CD4-positive, alpha-beta memory T cell (primary cell): ENCODE measurements around the gene GP1BB. TPM values are rescaled to one million over a fixed set of nuclear protein-coding genes. Genes with fewer than 3 reads are reported as not detected.

Source experiments
- CTCF ChIA-PET: fragments of 350-600 bp; sonication (Branson Sonifier 250); formaldehyde crosslinking; loops from one replicate; lab custom pipeline; 2021; ENCODE audit warnings: inconsistent platforms; ENCODE audit not compliant: partially characterized antibody; lab: Charles Lee
- POLR2A ChIA-PET: fragments of 350-600 bp; sonication (Branson Sonifier 250); formaldehyde crosslinking; loops from one replicate; lab custom pipeline; 2021; ENCODE audit not compliant: partially characterized antibody; lab: Charles Lee
- DNase-seq, 5 donors: peaks; one replicate each; pipeline versions ENCODE4 v3.0.0 to v3.0.0-alpha.2; 2020 to 2022; ENCODE audit warnings: mixed read lengths in 1 of 5
- H3K27ac ChIP-seq: one replicate; pipeline ENCODE4 v1.7.0; 2013; ENCODE audit warnings: low read depth, low read length
- H3K27me3 ChIP-seq: 2 replicates; pipeline ENCODE4 v1.7.0; 2013; ENCODE audit warnings: mild to moderate bottlenecking, low read length, moderate library complexity; ENCODE audit not compliant: insufficient read depth
- H3K36me3 ChIP-seq: 2 replicates; pipeline ENCODE4 v1.7.0; 2013; ENCODE audit warnings: mild to moderate bottlenecking, low read length, moderate library complexity; ENCODE audit not compliant: insufficient read depth
- H3K4me1 ChIP-seq: 2 replicates; pipeline ENCODE4 v1.7.0; 2013; ENCODE audit warnings: mild to moderate bottlenecking, low read length, moderate library complexity; ENCODE audit not compliant: insufficient read depth
- H3K4me3 ChIP-seq, 2 donors: one replicate each; pipeline ENCODE4 v1.7.0; 2013; ENCODE audit warnings: low read length in 2 of 2, mild to moderate bottlenecking in 1 of 2
- H3K9me3 ChIP-seq, 2 donors: one replicate each; pipeline ENCODE4 v1.7.0; 2013; ENCODE audit warnings: low read length in 2 of 2, control low read depth in 1 of 2; ENCODE audit not compliant: control insufficient read depth in 1 of 2
- H3K27ac Mint-ChIP-seq, 7 donors: one replicate each; pipeline ENCODE4 v1.8.0; 2020 to 2021; ENCODE audit warnings: mixed read lengths in 7 of 7, mild to moderate bottlenecking in 6 of 7, inconsistent platforms in 3 of 7, moderate library complexity in 3 of 7
- H3K27me3 Mint-ChIP-seq, 2 donors: one replicate each; pipeline ENCODE4 v1.8.0; 2020 to 2021; ENCODE audit warnings: mixed read lengths in 2 of 2
- H3K36me3 Mint-ChIP-seq, 2 donors: one replicate each; pipeline ENCODE4 v1.8.0; 2020 to 2021; ENCODE audit warnings: mixed read lengths in 2 of 2, inconsistent platforms in 1 of 2, mild to moderate bottlenecking in 1 of 2
- H3K4me1 Mint-ChIP-seq, 4 donors: one replicate each; pipeline ENCODE4 v1.8.0; 2020 to 2021; ENCODE audit warnings: mixed read lengths in 4 of 4, mild to moderate bottlenecking in 1 of 4
- H3K4me3 Mint-ChIP-seq, 8 donors: one replicate each; pipeline ENCODE4 v1.8.0; 2020 to 2021; ENCODE audit warnings: mixed read lengths in 8 of 8, mild to moderate bottlenecking in 7 of 8, moderate library complexity in 6 of 8, inconsistent platforms in 3 of 8
- H3K9me3 Mint-ChIP-seq, 8 donors: one replicate each; pipeline ENCODE4 v1.8.0; 2020 to 2021; ENCODE audit warnings: mixed read lengths in 8 of 8, mild to moderate bottlenecking in 5 of 8, inconsistent platforms in 3 of 8, moderate library complexity in 1 of 8
- intact Hi-C: fragments of 100-400 bp; cut with micrococcal nuclease; formaldehyde crosslinking; loops from one replicate; pipeline ENCODE4 v1.15.1; 2023
- polyA plus RNA-seq, 2 donors: library from polyadenylated mRNA; unstranded; fragments of 300-500 nt; fragmentation: Illumina TruSeq; gene quantifications; one replicate each; pipeline ENCODE4 v1.2.3, GENCODE V29; 2021
- total RNA-seq, 2 experiments: library from RNA; stranded (reverse); gene quantifications; one replicate each; pipeline ENCODE4 v1.2.3, GENCODE V29; 2021

The GP1BB gene
- total and polyA plus RNA-seq, 4 experiments from 2014 or later, result not detected

GRCh38 chr22:19679522-19680101 is 43.7 kb upstream of the GP1BB start:
- Mint-ChIP-seq H3K9me3 (peaks cover 0 to 3% (median 0%) of the 10 kb centered on the region in 8 donors), H3K4me1 (no peaks in the 10 kb centered on the region), H3K36me3 (no peaks in the 10 kb centered on the region), H3K27me3 (peaks cover 17 to 28% of the 10 kb centered on the region in 2 donors), H3K27ac (no peak overlapping the region), H3K4me3 (no peak overlapping the region)
- POLR2A ChIA-PET, result no interaction called here
- DNase-seq, result peak in 4 of 5 donors; percentile 10 to 33 (median 26)
- Histone ChIP-seq H3K36me3 (no peaks in the 10 kb centered on the region), H3K27me3 (peaks cover 8% of the 10 kb centered on the region), H3K27ac (no peak overlapping the region), H3K9me3 (no peaks in the 10 kb centered on the region), H3K4me3 (no peak overlapping the region), H3K4me1 (no peaks in the 10 kb centered on the region)
- CTCF ChIA-PET, result interaction anchor here (0.7 to 2.4 kb wide), 9 partner anchors 10 to 51 kb away, joined by 3 to 8 read pairs (median 3); no protein-coding TSS in a partner anchor
- intact Hi-C loops, result no loop called here

- H3K27me3 Mint-ChIP-seq, result peaks cover 15 to 25% of the 10 kb centered on the region in 2 donors
- Histone ChIP-seq H3K4me3 (no peak overlapping the region), H3K36me3 (no peaks in the 10 kb centered on the region), H3K9me3 (no peaks in the 10 kb centered on the region), H3K27me3 (peaks cover 3% of the 10 kb centered on the region), H3K4me1 (no peaks in the 10 kb centered on the region), H3K27ac (no peak overlapping the region)
- H3K36me3 Mint-ChIP-seq, result no peaks in the 10 kb centered on the region
- ChIA-PET POLR2A (no interaction called here), CTCF (interaction anchor here (0.5 to 2.4 kb wide), 7 partner anchors 9 to 336 kb away, joined by 3 to 8 read pairs (median 3); no protein-coding TSS in a partner anchor)
- peaks cover 0 to 3% (median 0%) of the 10 kb centered on the region in 8 donors for H3K9me3 Mint-ChIP-seq
- H3K27ac Mint-ChIP-seq, result no peak overlapping the region
- no peaks in the 10 kb centered on the region for H3K4me1 Mint-ChIP-seq
- no peak overlapping the region for H3K4me3 Mint-ChIP-seq
- intact Hi-C loops, result no loop called here
- no peak for DNase-seq
These were observed 43.0 kb upstream of the GP1BB start for GRCh38 chr22:19680287-19680881.

- Histone ChIP-seq H3K4me3 (no peak overlapping the region), H3K27me3 (peaks cover 3% of the 10 kb centered on the region), H3K36me3 (no peaks in the 10 kb centered on the region), H3K9me3 (no peaks in the 10 kb centered on the region), H3K4me1 (no peaks in the 10 kb centered on the region), H3K27ac (no peak overlapping the region)
- H3K27ac Mint-ChIP-seq, result no peak overlapping the region
- CTCF ChIA-PET, result interaction anchor here (0.5 to 1.7 kb wide), 2 partner anchors 38 to 337 kb away, joined by 3 read pairs; no protein-coding TSS in a partner anchor
- H3K9me3 Mint-ChIP-seq, result peaks cover 0 to 3% (median 0%) of the 10 kb centered on the region in 8 donors
- no peak overlapping the region for H3K4me3 Mint-ChIP-seq
- no peaks in the 10 kb centered on the region for H3K4me1 Mint-ChIP-seq
- DNase-seq, result no peak
- POLR2A ChIA-PET, result no interaction called here
- intact Hi-C loops, result no loop called here
- peaks cover 15 to 22% of the 10 kb centered on the region in 2 donors for H3K27me3 Mint-ChIP-seq
- H3K36me3 Mint-ChIP-seq, result no peaks in the 10 kb centered on the region
These were observed 42.2 kb upstream of the GP1BB start for GRCh38 chr22:19680911-19681862.

- DNase-seq, result no peak
- POLR2A ChIA-PET, result no interaction called here
- H3K36me3 Mint-ChIP-seq, result no peaks in the 10 kb centered on the region
These were observed 41.5 kb upstream of the GP1BB start for GRCh38 chr22:19681863-19682245.

GRCh38 chr22:19686946-19687345 is 36.4 kb upstream of the GP1BB start:
- intact Hi-C loops, result no loop called here
- Mint-ChIP-seq H3K27ac (no peak overlapping the region), H3K4me3 (no peak overlapping the region), H3K27me3 (peaks cover 8 to 10% of the 10 kb centered on the region in 2 donors), H3K36me3 (no peaks in the 10 kb centered on the region), H3K9me3 (peaks cover 0 to 1% (median 0%) of the 10 kb centered on the region in 8 donors), H3K4me1 (no peaks in the 10 kb centered on the region)
- CTCF ChIA-PET, result no interaction called here
- POLR2A ChIA-PET, result no interaction called here
- Histone ChIP-seq H3K4me1 (no peaks in the 10 kb centered on the region), H3K27me3 (no peaks in the 10 kb centered on the region), H3K36me3 (no peaks in the 10 kb centered on the region), H3K9me3 (no peaks in the 10 kb centered on the region), H3K27ac (no peak overlapping the region), H3K4me3 (no peak overlapping the region)
- no peak for DNase-seq

More at GRCh38 chr22:19681863-19682245, 41.5 kb upstream of the GP1BB start:
- Histone ChIP-seq H3K4me3 (no peak overlapping the region), H3K9me3 (no peaks in the 10 kb centered on the region), H3K36me3 (no peaks in the 10 kb centered on the region), H3K27me3 (peaks cover 3% of the 10 kb centered on the region), H3K4me1 (no peaks in the 10 kb centered on the region), H3K27ac (no peak overlapping the region)
- no peaks in the 10 kb centered on the region for H3K4me1 Mint-ChIP-seq
- H3K27me3 Mint-ChIP-seq, result peaks cover 15 to 22% of the 10 kb centered on the region in 2 donors
- CTCF ChIA-PET, result no interaction called here
- peaks cover 0 to 3% (median 0%) of the 10 kb centered on the region in 8 donors for H3K9me3 Mint-ChIP-seq
- intact Hi-C loops, result no loop called here
- H3K4me3 Mint-ChIP-seq, result peak overlapping the region in 1 of 8 donors; percentile 36
- no peak overlapping the region for H3K27ac Mint-ChIP-seq

- no peak for DNase-seq
- peaks cover 5 to 8% of the 10 kb centered on the region in 2 donors for H3K27me3 Mint-ChIP-seq
- Histone ChIP-seq H3K27me3 (no peaks in the 10 kb centered on the region), H3K4me3 (no peak overlapping the region), H3K36me3 (no peaks in the 10 kb centered on the region), H3K9me3 (no peaks in the 10 kb centered on the region), H3K4me1 (no peaks in the 10 kb centered on the region), H3K27ac (no peak overlapping the region)
- intact Hi-C loops, result no loop called here
- H3K4me3 Mint-ChIP-seq, result no peak overlapping the region
- ChIA-PET CTCF (no interaction called here), POLR2A (no interaction called here)
- H3K27ac Mint-ChIP-seq, result no peak overlapping the region
- H3K9me3 Mint-ChIP-seq, result peaks cover 0 to 1% (median 0%) of the 10 kb centered on the region in 8 donors
- H3K4me1 Mint-ChIP-seq, result no peaks in the 10 kb centered on the region
- H3K36me3 Mint-ChIP-seq, result no peaks in the 10 kb centered on the region
These were observed 35.6 kb upstream of the GP1BB start for GRCh38 chr22:19687561-19688300.
